EL (cell line): Measurements from ENCODE around the gene SLC30A2.

Source experiments
- DNase-seq: peaks from one replicate; pipeline ENCODE4 v3.0.0-alpha.2; 2016

Gene SLC30A2

DNA sequence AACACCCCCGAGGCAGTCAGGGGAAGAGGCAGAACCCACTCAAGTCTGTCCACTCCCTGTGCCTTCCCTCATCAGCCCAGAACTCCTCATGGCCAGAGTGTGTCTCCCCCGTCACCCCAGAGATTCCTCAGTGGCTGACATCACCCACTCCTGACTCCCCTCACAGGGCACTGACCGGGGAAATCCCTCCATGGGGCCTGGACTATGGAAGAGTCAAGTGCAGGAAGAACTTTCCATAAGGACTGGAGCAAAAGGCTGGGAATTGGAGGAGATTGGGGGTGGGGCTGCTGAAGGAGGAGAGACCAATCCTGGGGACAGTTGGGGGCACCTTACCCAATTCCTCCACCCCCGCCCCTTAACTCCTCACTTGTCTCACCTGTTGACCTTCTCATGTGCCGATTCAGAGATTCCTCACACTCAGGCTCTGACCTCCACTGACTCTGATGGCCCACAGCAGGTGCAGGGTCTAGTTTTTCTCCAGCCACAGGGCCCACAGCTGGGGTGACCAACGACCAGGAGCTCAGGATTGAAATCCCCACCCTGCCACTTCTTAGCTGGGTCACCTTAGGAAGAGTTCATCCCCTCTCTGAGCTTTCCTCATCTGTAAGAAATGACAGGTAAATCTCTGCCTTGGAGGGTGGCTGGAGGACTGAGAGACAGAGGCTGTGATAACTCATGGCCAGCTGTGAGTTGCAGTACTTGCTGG lies 24.8 kb downstream of the SLC30A2 start:
- peak; percentile 72 for DNase-seq

DNA sequence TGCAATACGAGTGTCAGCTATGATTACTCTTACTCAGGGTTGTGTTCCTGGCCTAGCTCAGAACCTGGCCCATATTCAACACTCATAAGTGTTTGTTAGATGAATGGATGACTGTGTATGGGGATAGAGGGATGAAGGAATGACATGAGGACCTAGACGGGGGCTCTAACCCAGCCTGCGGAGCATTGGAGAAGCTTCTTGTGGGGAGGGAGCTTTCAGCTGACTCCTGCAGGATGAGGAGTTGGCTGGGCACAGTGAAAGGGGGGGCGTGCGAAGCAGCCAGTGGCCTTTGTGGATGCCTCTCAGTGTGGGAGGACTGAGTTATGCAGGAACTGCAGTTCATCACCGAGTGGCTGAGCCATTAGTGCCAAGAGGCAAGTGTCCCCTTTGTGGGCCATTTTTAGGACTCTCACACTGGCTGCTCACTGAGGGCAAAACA lies 25.6 kb downstream of the SLC30A2 start:
- DNase-seq: peak; percentile 67

GRCh38 chr1:26019641-26020315 lies 26.1 kb downstream of the SLC30A2 start:
- DNase-seq: peak; percentile 87

DNA sequence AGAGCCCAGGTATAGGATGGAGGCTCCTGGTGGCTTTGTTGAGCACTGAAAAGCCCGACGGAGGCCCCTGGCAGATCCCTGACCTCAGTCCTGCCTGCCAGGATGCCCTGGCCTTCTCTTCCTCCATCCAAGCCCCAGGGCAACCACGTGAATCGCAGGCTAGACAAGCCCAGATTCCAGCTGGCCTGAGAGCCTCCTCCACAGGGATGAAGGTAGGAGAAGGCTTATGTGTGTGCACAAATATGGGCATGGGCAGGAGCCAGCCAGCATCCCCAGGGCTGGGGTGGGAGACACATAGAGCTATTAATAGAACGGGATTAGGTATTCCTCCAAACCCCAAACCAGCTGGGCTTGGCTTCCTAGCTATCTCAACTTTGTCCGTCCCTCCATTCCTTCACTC lies 28.3 kb downstream of the SLC30A2 start:
- peak; percentile 54 for DNase-seq

DNA sequence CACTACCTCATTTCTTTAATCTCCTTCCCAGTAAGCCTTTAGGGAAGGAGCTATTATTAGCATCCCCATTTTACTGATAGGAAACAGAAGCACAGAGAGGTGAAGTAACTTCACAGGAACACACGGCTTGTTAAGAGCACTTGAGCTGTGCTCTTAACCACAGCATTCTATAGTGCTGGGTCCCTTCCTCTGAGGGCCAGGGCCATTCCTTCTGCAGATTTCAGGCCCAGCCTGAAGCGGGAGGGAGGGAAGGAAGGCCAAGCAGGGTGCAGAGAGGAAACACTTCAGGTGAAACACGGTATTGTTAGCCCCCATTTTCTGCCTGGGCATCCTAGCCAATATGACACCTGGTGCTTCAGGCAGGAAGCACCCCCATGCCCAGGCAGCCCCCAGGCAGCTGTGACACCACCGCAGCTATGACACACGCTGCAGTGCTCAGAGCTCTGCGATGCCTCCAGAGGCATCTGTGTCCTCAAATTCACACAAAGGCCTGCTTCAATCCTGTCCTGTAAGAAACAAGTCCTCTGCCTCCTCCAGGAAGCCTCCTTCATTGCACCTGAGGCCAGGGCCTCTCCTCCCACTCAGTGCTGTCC lies 28.9 kb downstream of the SLC30A2 start:
- DNase-seq: no peak

DNA sequence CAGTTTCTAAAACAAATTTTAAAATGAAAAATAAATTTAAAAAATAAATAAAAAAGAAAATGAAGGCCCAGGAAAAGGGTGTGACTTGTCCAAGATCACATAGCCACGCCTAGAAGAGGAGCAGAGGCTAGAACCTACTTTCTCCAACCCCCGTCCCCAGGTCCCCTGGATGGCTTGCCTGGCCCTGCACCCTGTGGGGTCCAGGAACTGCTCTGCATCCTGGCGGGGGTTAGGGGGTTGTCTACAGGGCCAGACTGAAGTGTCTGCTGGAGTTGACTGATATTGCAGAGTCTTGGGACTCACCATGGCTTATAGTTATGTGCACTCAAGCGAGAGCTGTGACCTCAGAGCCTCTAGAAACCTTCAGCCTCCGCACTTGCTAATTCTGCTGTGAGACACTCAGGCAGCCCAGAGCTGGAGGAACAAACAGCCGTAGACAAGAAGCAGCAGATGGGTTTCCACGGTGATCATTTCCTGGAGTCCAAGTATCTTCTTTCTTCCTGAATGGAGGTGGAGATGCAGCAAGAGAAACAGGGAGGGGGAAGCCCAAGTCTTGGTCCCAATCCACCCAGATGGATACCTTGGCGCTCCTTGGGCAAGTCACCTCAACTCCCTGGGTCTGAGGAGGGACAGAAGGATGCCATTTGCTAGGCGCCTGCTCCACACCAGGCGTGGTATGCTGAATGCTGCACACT lies 29.5 kb downstream of the SLC30A2 start:
- DNase-seq: no peak

GRCh38 chr1:26015358-26015757 lies 30.6 kb downstream of the SLC30A2 start:
- peak; percentile 34 for DNase-seq

DNA sequence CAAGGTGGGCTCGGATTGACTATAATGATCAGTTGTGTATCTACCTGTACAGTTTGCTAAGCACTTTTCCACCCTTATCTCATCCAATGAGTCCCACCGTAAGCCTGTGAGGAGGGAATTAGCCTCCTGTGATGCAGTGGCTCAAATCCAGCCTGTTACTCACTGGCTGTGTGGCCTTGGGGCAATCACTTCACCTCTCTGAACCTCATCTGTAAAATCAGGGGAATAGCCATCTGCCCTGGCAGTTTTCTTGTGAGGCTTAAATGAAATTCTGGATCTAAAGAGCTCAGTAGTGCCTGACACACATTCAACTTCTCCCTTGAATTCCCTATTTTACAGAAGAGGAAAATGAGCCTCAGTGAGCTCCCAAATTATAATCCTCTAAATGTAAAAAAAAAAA lies 31.7 kb downstream of the SLC30A2 start:
- DNase-seq: no peak

DNA sequence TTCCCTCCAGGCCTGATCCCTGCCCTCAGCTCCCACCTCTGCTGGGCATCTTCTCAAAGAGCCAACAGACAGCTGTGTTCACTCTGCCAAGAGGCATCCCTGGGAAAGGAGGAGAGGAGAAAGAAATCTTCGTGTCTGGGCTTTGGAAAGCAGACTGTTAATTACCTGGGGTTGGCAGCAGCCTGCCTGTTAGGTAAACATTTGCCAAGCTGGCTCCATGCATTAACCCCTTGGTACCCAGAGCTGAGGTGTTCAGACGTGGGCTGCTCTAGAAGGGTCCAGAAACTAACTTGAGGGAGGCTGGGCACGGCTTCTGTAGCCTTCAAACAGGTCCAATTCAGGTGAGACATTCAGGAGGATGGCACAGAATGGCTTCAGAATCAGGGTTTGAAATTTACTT lies 33.1 kb downstream of the SLC30A2 start:
- DNase-seq: no peak

DNA sequence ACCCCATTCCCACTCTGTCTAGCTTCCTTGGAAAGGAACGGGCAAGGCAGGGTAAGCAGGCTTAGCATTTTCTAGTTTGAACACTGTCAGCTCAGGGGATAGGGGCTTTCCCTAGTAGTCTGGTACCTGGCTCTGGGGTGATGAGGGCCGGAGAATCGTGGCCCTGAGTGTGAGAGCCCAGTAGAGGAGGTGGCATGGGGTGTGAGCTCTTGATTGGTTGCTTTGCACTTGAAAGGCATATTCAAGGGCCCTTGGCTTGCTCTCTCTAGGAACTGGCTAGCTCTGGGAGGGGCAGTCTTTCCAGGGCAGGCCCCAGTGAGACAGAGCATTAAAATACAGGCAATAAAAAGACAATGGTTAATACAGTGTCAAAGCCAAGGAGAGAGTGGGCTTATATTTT lies 35.1 kb downstream of the SLC30A2 start:
- DNase-seq: no peak

- no peak for DNase-seq
Measured at GRCh38 chr1:26009796-26010447, 36.0 kb downstream of the SLC30A2 start.

DNA sequence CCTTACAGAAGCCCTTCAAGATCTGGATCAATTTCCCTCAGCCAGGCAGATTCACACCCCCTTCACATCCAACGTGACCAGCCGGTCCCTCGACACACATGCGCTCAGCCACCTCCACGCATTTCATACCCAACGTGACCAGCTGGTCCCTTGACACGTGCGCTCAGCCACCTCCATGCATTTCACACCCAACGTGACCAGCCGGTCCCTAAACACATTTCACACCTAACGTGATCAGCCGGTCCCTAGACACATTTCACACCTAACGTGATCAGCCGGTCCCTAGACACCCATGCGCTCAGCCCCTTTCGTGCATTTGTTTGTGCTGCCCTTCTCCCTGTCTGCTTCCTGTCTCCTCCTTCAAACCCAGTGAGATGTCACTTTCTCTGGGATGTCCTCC lies 39.2 kb downstream of the SLC30A2 start:
- no peak for DNase-seq

DNA sequence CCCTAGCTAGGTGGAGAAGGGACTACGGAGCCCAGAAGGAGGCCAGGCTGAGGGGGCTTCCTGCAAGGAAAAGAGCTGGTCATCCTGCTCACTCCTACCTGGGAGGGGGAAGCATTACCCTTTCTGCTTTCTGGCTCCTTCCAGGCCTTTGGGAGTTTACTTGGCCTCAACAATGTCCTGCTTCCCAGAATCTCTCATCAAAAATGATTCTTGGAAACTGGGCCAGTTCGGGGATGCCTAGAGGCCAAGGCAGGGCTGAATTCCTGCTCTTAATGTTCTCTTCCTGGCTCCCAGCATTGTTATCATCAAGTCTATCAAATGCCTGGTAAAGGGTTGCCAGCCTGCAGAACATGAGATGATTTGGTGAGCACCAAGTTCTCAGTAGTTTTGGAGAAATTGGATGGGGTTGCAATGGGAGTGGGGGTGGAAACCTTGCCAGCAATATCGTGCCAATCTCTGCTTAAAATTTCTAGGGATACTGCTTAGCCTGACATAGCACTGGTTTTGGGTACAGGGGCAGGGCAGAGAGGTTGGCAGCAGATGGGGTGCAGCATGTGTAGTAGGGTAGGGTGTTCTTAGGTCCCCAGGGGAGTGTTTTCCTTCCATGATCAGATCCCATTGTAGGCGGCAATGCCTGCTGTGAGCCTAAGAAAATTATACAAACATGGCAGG lies 40.3 kb downstream of the SLC30A2 start:
- no peak for DNase-seq

DNA sequence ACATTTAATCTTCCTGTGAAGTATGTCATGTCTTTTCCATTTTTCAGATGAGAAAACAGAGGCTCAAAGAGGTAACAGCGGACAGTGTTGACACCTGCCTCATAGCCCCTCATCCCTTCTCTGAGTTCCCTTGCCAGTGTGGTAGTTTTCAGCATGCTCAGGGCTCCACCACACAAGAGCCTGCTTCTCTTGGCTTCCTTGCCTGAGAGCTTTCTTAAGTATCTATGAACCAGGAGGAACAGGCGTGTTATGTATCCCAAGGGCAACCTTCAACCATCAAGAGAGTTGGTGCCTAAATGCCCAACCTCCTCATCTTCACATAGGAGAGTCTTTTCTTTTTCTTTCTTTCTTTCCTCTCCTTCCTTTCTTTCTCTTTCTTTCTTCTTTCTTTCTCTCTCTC lies 42.2 kb downstream of the SLC30A2 start:
- DNase-seq: no peak

DNA sequence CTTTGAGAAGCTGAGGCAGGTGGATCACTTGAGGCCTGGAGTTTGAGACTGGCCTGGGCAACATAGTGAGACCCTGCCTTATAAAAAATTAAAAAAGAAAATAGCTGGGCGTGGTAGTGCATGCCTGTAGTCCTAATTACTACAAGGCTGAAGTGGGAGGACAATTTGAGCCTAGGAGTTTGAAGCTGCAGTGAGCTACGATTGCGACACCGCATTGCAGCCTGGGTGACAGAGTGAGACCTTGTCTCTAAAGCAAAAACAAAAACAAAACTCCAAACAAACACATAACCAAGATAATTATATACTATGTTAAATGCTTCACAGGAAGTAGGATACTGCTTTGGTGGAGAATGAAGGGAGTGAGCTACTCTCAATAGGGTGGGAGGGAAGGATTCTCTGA lies 42.7 kb downstream of the SLC30A2 start:
- DNase-seq: no peak

GRCh38 chr1:25999041-25999800 lies 46.7 kb downstream of the SLC30A2 start:
- DNase-seq: no peak

DNA sequence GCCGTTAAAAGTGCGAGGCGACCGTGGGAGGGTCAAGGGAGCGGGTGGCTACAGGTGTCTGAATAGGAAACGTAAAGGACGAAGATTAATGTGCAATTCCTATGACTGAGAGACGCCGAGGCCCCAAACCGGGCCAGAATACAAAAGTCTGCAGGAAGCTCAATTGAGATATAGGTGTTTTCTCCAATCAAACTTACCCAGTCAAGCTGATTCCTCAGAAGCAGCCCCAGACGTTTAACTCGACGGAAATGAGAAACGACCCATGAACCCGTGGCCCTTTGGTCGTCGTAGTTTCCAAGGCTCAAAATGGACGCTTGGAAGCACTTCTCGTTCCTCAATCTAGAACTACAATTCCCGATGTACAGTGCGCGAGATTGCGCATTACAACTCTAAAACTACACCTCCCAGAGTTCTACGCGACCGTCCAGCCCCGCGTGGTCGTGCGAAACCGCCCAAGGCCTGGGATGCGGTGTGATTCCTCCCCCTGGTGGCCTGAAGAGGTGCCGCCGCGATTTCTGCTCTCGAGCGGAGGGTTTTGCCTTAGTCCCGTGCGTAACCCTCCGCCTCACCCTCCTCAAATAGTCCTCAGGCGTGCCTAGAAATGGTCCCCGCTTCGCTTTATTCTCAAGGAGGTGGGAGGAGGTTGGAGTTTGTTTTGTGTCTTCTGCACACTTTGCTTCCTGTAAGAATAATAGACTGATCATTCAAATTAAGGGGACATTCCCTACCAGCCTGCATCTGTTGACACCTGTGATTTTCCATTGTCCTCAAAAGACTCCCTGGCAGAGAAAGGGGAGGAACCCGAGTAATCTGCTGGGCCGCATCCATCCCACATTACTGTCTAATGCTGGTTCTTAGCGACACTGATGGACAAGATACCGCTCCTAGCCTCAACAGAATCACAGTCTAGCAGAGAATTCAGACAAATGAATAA lies 47.8 kb downstream of the SLC30A2 start, which contains the start of gene PAFAH2:
TSS of gene PAFAH2 (minus strand) at position 236 of the 934 bp plus-strand sequence. CDS start 7,247 bp downstream, outside the sequence.
- peak; percentile 99 for DNase-seq

DNA sequence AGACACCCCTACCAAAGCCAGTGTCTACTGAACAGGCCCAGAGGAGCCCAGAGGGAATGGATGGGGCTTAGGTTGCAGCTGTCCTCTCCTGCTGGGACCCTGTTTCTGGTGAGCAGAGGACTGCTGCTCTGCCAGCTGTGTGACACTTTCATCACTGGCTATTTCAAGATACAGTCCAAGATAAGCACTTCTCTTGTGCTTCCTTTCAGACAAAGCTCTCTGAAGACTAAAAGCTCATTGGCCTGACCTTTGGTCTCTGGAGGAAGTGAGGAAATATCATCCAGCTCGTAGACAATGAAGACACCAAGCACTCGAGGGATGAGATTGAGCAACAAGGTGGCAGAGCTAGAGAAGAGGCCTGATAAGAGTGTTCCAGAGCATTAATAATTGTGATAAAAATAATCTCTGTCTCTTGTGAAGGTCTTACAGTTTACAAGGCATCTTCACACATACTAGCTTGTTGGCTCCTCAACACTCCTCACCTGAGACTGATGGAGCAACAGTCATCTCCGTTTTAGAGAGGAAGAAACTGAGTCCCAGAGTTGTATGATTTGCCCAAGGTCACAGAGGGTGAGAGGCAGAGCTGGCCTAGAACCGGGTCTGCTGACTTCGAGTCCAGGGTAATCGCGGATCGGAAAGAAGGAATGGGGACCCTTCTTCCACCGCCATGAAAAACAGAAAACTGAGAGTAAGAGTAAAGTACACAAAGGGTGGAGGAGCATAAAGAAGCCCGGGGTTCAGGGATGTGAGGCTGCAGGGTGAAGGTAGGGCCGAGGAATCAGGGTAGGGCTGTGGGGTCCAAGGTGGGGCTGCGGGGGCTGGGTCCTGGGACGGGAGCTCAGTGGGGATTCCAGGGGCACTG lies 48.7 kb downstream of the SLC30A2 start:
- DNase-seq: peak; percentile 69

DNA sequence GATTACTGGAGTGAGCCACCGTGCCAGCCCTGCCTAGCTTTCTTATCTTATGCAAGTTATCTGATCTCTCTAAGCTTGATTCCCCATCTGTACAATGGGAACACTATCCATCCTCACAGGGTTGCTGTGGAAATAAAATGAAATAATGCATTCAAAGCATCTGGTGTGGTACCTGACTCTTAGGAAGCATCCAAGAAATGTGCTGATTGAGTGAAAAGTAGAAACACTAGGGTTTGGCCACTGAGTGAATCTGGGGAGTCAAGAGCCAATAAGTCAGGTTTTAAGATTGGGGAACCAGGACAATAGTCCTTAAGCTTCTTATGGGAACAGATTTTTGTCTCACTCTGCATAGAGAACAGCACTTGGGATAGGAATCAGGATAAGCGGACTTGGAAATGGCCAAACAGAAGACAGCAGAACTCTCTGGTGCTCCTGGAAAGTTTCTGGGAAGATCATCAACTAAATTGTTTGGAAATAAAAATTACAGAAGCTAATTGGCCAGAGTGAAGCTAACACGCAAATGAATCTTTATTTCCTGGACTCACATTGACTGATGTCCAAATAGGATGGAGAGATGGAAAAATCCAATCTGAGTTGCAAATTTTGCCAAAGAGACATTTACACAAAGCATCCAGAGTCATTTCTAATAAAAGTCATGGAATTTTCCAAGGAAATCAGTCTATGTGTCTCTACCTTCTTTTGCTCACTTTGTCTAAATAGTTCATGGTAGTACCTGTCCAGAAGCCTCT lies 51.3 kb downstream of the SLC30A2 start:
- no peak for DNase-seq
